Measurements from ENCODE around the gene S100A6. TPM values are rescaled to one million over a fixed set of nuclear protein-coding genes. Genes with fewer than 3 reads are reported as not detected.
"Not testable (repeated sequence)": the region's sequence is repeated elsewhere in the genome, so short reads cannot be mapped to it uniquely, and the experiment has no call there.

Gene S100A6
- total RNA-seq, result 754 and 920 TPM in 2 replicates

- Histone ChIP-seq H3K4me3 (ENCODE audit: low read depth, low read length) (peak within 1 kb of the TSS; percentile 66), H3K36me3 (ENCODE audit: control insufficient read depth, insufficient read depth, low read length) (no peaks in the 10 kb centered on the region), H3K27me3 (ENCODE audit: control insufficient read depth, insufficient read depth, low read length) (no peaks in the 10 kb centered on the region)
- no peak for DNase-seq (ENCODE audit: low read depth)
- no peak for TF ChIP-seq CTCF (IDR thresholded peaks at IDR 0.05; ENCODE audit: insufficient read depth, low read length, poor library complexity, severe bottlenecking)
Observed at GRCh38 chr1:153535242-153536011, at the start of gene S100A6. S100A6 (minus strand) TSS chr1:153535991; CDS start chr1:153535339, 652 bp downstream.

GRCh38 chr1:153585006-153585405 is 49.2 kb upstream of the S100A6 start:
- DNase-seq (ENCODE audit: low read depth), result no peak
- TF ChIP-seq CTCF (IDR thresholded peaks at IDR 0.05; ENCODE audit: insufficient read depth, low read length, poor library complexity, severe bottlenecking), result no peak
- no peaks in the 10 kb centered on the region for H3K36me3 ChIP-seq (ENCODE audit: control insufficient read depth, insufficient read depth, low read length)
- no peaks in the 10 kb centered on the region for H3K27me3 ChIP-seq (ENCODE audit: control insufficient read depth, insufficient read depth, low read length)
- no peak overlapping the region for H3K4me3 ChIP-seq (ENCODE audit: low read depth, low read length)

- H3K36me3 ChIP-seq (ENCODE audit: control insufficient read depth, insufficient read depth, low read length), result no peaks in the 10 kb centered on the region
- TF ChIP-seq CTCF (IDR thresholded peaks at IDR 0.05; ENCODE audit: insufficient read depth, low read length, poor library complexity, severe bottlenecking), result no peak
- H3K27me3 ChIP-seq (ENCODE audit: control insufficient read depth, insufficient read depth, low read length), result no peaks in the 10 kb centered on the region
- no peak overlapping the region for H3K4me3 ChIP-seq (ENCODE audit: low read depth, low read length)
- no peak for DNase-seq (ENCODE audit: low read depth)
Observed at GRCh38 chr1:153583976-153584375, 48.2 kb upstream of the S100A6 start.

GRCh38 chr1:153583514-153583913 is 47.7 kb upstream of the S100A6 start:
- not testable (repeated sequence) for DNase-seq (ENCODE audit: low read depth); H3K36me3 ChIP-seq (ENCODE audit: control insufficient read depth, insufficient read depth, low read length)

GRCh38 chr1:153582836-153583235 is 47.0 kb upstream of the S100A6 start:
- not testable (repeated sequence) for H3K27me3 ChIP-seq (ENCODE audit: control insufficient read depth, insufficient read depth, low read length); H3K4me3 ChIP-seq (ENCODE audit: low read depth, low read length); DNase-seq (ENCODE audit: low read depth); H3K36me3 ChIP-seq (ENCODE audit: control insufficient read depth, insufficient read depth, low read length)

More at GRCh38 chr1:153583514-153583913, 47.7 kb upstream of the S100A6 start:
- not testable (repeated sequence) for H3K4me3 ChIP-seq (ENCODE audit: low read depth, low read length); H3K27me3 ChIP-seq (ENCODE audit: control insufficient read depth, insufficient read depth, low read length)

- no peak overlapping the region for H3K4me3 ChIP-seq (ENCODE audit: low read depth, low read length)
- H3K27me3 ChIP-seq (ENCODE audit: control insufficient read depth, insufficient read depth, low read length), result no peaks in the 10 kb centered on the region
- DNase-seq (ENCODE audit: low read depth), result no peak
- no peak for TF ChIP-seq CTCF (IDR thresholded peaks at IDR 0.05; ENCODE audit: insufficient read depth, low read length, poor library complexity, severe bottlenecking)
- no peaks in the 10 kb centered on the region for H3K36me3 ChIP-seq (ENCODE audit: control insufficient read depth, insufficient read depth, low read length)
Observed at GRCh38 chr1:153578936-153579335, 43.1 kb upstream of the S100A6 start.

GRCh38 chr1:153578490-153578889 is 42.7 kb upstream of the S100A6 start:
- TF ChIP-seq CTCF (IDR thresholded peaks at IDR 0.05; ENCODE audit: insufficient read depth, low read length, poor library complexity, severe bottlenecking), result no peak
- DNase-seq (ENCODE audit: low read depth), result no peak
- Histone ChIP-seq H3K4me3 (ENCODE audit: low read depth, low read length) (no peak overlapping the region), H3K36me3 (ENCODE audit: control insufficient read depth, insufficient read depth, low read length) (no peaks in the 10 kb centered on the region), H3K27me3 (ENCODE audit: control insufficient read depth, insufficient read depth, low read length) (no peaks in the 10 kb centered on the region)

Data from kidney epithelial cell (primary cell).